CD4-positive, alpha-beta memory T cell (primary cell): ENCODE measurements around the gene DLGAP4. TPM values are rescaled to one million over a fixed set of nuclear protein-coding genes. Genes with fewer than 3 reads are reported as not detected.
A peak's percentile ranks its signal among the peaks of the same experiment; 100 is the strongest.

Source experiments
- CTCF ChIA-PET: fragments of 350-600 bp; sonication (Branson Sonifier 250); formaldehyde crosslinking; loops from one replicate; lab custom pipeline; 2021; ENCODE audit warnings: inconsistent platforms; ENCODE audit not compliant: partially characterized antibody; lab: Charles Lee
- POLR2A ChIA-PET: fragments of 350-600 bp; sonication (Branson Sonifier 250); formaldehyde crosslinking; loops from one replicate; lab custom pipeline; 2021; ENCODE audit not compliant: partially characterized antibody; lab: Charles Lee
- DNase-seq, 5 donors: peaks; one replicate each; pipeline versions ENCODE4 v3.0.0 to v3.0.0-alpha.2; 2020 to 2022; ENCODE audit warnings: mixed read lengths in 1 of 5
- H3K27ac ChIP-seq: one replicate; pipeline ENCODE4 v1.7.0; 2013; ENCODE audit warnings: low read depth, low read length
- H3K27me3 ChIP-seq: 2 replicates; pipeline ENCODE4 v1.7.0; 2013; ENCODE audit warnings: mild to moderate bottlenecking, low read length, moderate library complexity; ENCODE audit not compliant: insufficient read depth
- H3K36me3 ChIP-seq: 2 replicates; pipeline ENCODE4 v1.7.0; 2013; ENCODE audit warnings: mild to moderate bottlenecking, low read length, moderate library complexity; ENCODE audit not compliant: insufficient read depth
- H3K4me1 ChIP-seq: 2 replicates; pipeline ENCODE4 v1.7.0; 2013; ENCODE audit warnings: mild to moderate bottlenecking, low read length, moderate library complexity; ENCODE audit not compliant: insufficient read depth
- H3K4me3 ChIP-seq, 2 donors: one replicate each; pipeline ENCODE4 v1.7.0; 2013; ENCODE audit warnings: low read length in 2 of 2, mild to moderate bottlenecking in 1 of 2
- H3K9me3 ChIP-seq, 2 donors: one replicate each; pipeline ENCODE4 v1.7.0; 2013; ENCODE audit warnings: low read length in 2 of 2, control low read depth in 1 of 2; ENCODE audit not compliant: control insufficient read depth in 1 of 2
- H3K27ac Mint-ChIP-seq, 7 donors: one replicate each; pipeline ENCODE4 v1.8.0; 2020 to 2021; ENCODE audit warnings: mixed read lengths in 7 of 7, mild to moderate bottlenecking in 6 of 7, inconsistent platforms in 3 of 7, moderate library complexity in 3 of 7
- H3K27me3 Mint-ChIP-seq, 2 donors: one replicate each; pipeline ENCODE4 v1.8.0; 2020 to 2021; ENCODE audit warnings: mixed read lengths in 2 of 2
- H3K36me3 Mint-ChIP-seq, 2 donors: one replicate each; pipeline ENCODE4 v1.8.0; 2020 to 2021; ENCODE audit warnings: mixed read lengths in 2 of 2, inconsistent platforms in 1 of 2, mild to moderate bottlenecking in 1 of 2
- H3K4me1 Mint-ChIP-seq, 4 donors: one replicate each; pipeline ENCODE4 v1.8.0; 2020 to 2021; ENCODE audit warnings: mixed read lengths in 4 of 4, mild to moderate bottlenecking in 1 of 4
- H3K4me3 Mint-ChIP-seq, 8 donors: one replicate each; pipeline ENCODE4 v1.8.0; 2020 to 2021; ENCODE audit warnings: mixed read lengths in 8 of 8, mild to moderate bottlenecking in 7 of 8, moderate library complexity in 6 of 8, inconsistent platforms in 3 of 8
- H3K9me3 Mint-ChIP-seq, 8 donors: one replicate each; pipeline ENCODE4 v1.8.0; 2020 to 2021; ENCODE audit warnings: mixed read lengths in 8 of 8, mild to moderate bottlenecking in 5 of 8, inconsistent platforms in 3 of 8, moderate library complexity in 1 of 8
- intact Hi-C: fragments of 100-400 bp; cut with micrococcal nuclease; formaldehyde crosslinking; loops from one replicate; pipeline ENCODE4 v1.15.1; 2023
- polyA plus RNA-seq, 2 donors: library from polyadenylated mRNA; unstranded; fragments of 300-500 nt; fragmentation: Illumina TruSeq; gene quantifications; one replicate each; pipeline ENCODE4 v1.2.3, GENCODE V29; 2021
- total RNA-seq, 2 experiments: library from RNA; stranded (reverse); gene quantifications; one replicate each; pipeline ENCODE4 v1.2.3, GENCODE V29; 2021

Gene DLGAP4
- total and polyA plus RNA-seq, 4 experiments from 2014 or later: 13.3 to 50.2 (median 31.0) TPM

GRCh38 chr20:36298061-36298460 is 8.1 kb upstream of the DLGAP4 start:
- Mint-ChIP-seq H3K27me3 (peaks cover 36 to 48% of the 10 kb centered on the region in 2 donors), H3K36me3 (no peaks in the 10 kb centered on the region), H3K4me1 (no peaks in the 10 kb centered on the region), H3K27ac (no peak overlapping the region), H3K9me3 (no peaks in the 10 kb centered on the region), H3K4me3 (no peak overlapping the region)
- no peak for DNase-seq
- ChIA-PET CTCF (no interaction called here), POLR2A (no interaction called here)
- intact Hi-C loops: no loop called here
- no peaks in the 10 kb centered on the region for H3K4me1 ChIP-seq
- no peak overlapping the region for H3K27ac ChIP-seq
- H3K27me3 ChIP-seq: peaks cover 5% of the 10 kb centered on the region
- no peaks in the 10 kb centered on the region for H3K9me3 ChIP-seq
- no peak overlapping the region for H3K4me3 ChIP-seq
- no peaks in the 10 kb centered on the region for H3K36me3 ChIP-seq

- ChIA-PET CTCF (no interaction called here), POLR2A (no interaction called here)
- no peak for DNase-seq
- Histone ChIP-seq H3K27ac (no peak overlapping the region), H3K4me3 (no peak overlapping the region), H3K36me3 (no peaks in the 10 kb centered on the region), H3K27me3 (peaks cover 5% of the 10 kb centered on the region), H3K4me1 (no peaks in the 10 kb centered on the region), H3K9me3 (no peaks in the 10 kb centered on the region)
- Mint-ChIP-seq H3K9me3 (no peaks in the 10 kb centered on the region), H3K27me3 (peaks cover 42 to 55% of the 10 kb centered on the region in 2 donors), H3K36me3 (no peaks in the 10 kb centered on the region), H3K4me3 (no peak overlapping the region), H3K27ac (no peak overlapping the region), H3K4me1 (no peaks in the 10 kb centered on the region)
- intact Hi-C loops: no loop called here
Observed at GRCh38 chr20:36298795-36299339, 7.3 kb upstream of the DLGAP4 start.

GRCh38 chr20:36299459-36299858 is 6.7 kb upstream of the DLGAP4 start:
- no peaks in the 10 kb centered on the region for H3K4me1 ChIP-seq
- no peaks in the 10 kb centered on the region for H3K4me1 Mint-ChIP-seq
- no peak overlapping the region for H3K4me3 ChIP-seq
- no peak overlapping the region for H3K27ac ChIP-seq
- no peak overlapping the region for H3K4me3 Mint-ChIP-seq
- intact Hi-C loops: no loop called here
- H3K9me3 ChIP-seq: no peaks in the 10 kb centered on the region
- no peaks in the 10 kb centered on the region for H3K36me3 Mint-ChIP-seq
- ChIA-PET CTCF (no interaction called here), POLR2A (no interaction called here)
- peaks cover 5% of the 10 kb centered on the region for H3K27me3 ChIP-seq
- no peaks in the 10 kb centered on the region for H3K36me3 ChIP-seq
- no peaks in the 10 kb centered on the region for H3K9me3 Mint-ChIP-seq
- H3K27ac Mint-ChIP-seq: no peak overlapping the region
- no peak for DNase-seq
- H3K27me3 Mint-ChIP-seq: peaks cover 45 to 59% of the 10 kb centered on the region in 2 donors

- no peak overlapping the region for H3K27ac ChIP-seq
- ChIA-PET CTCF (no interaction called here), POLR2A (no interaction called here)
- H3K27ac Mint-ChIP-seq: no peak overlapping the region
- no peak for DNase-seq
- H3K4me1 Mint-ChIP-seq: peaks cover 2 to 11% (median 4%) of the 10 kb centered on the region in 4 donors
- no peaks in the 10 kb centered on the region for H3K9me3 ChIP-seq
- no peaks in the 10 kb centered on the region for H3K4me1 ChIP-seq
- H3K9me3 Mint-ChIP-seq: no peaks in the 10 kb centered on the region
- no peak overlapping the region for H3K4me3 ChIP-seq
- no peak overlapping the region for H3K4me3 Mint-ChIP-seq
- peaks cover 8% of the 10 kb centered on the region for H3K27me3 ChIP-seq
- no peaks in the 10 kb centered on the region for H3K36me3 Mint-ChIP-seq
- intact Hi-C loops: no loop called here
- no peaks in the 10 kb centered on the region for H3K36me3 ChIP-seq
- peaks cover 48 to 59% of the 10 kb centered on the region in 2 donors for H3K27me3 Mint-ChIP-seq
Observed at GRCh38 chr20:36301359-36302119, 4.6 kb upstream of the DLGAP4 start.

- H3K27me3 ChIP-seq: peaks cover 18% of the 10 kb centered on the region
- POLR2A ChIA-PET: no interaction called here
- no peaks in the 10 kb centered on the region for H3K9me3 ChIP-seq
- CTCF ChIA-PET: no interaction called here
- Mint-ChIP-seq H3K4me1 (peaks cover 2 to 11% (median 4%) of the 10 kb centered on the region in 4 donors), H3K9me3 (no peaks in the 10 kb centered on the region), H3K27me3 (peaks cover 41 to 54% of the 10 kb centered on the region in 2 donors), H3K27ac (no peak overlapping the region), H3K36me3 (no peaks in the 10 kb centered on the region), H3K4me3 (no peak overlapping the region)
- intact Hi-C loops: no loop called here
- H3K27ac ChIP-seq: no peak overlapping the region
- H3K36me3 ChIP-seq: no peaks in the 10 kb centered on the region
- no peak overlapping the region for H3K4me3 ChIP-seq
- no peak for DNase-seq
- no peaks in the 10 kb centered on the region for H3K4me1 ChIP-seq
Observed at GRCh38 chr20:36303020-36303595, 3.0 kb upstream of the DLGAP4 start.

- H3K9me3 Mint-ChIP-seq: no peaks in the 10 kb centered on the region
- Histone ChIP-seq H3K27me3 (peaks cover 19% of the 10 kb centered on the region), H3K27ac (no peak overlapping the region), H3K9me3 (no peaks in the 10 kb centered on the region), H3K4me3 (no peak overlapping the region), H3K36me3 (no peaks in the 10 kb centered on the region), H3K4me1 (no peaks in the 10 kb centered on the region)
- H3K27me3 Mint-ChIP-seq: peaks cover 45 to 58% of the 10 kb centered on the region in 2 donors
- ChIA-PET CTCF (no interaction called here), POLR2A (no interaction called here)
- H3K36me3 Mint-ChIP-seq: no peaks in the 10 kb centered on the region
- no peak overlapping the region for H3K4me3 Mint-ChIP-seq
- peaks cover 2 to 11% (median 4%) of the 10 kb centered on the region in 4 donors for H3K4me1 Mint-ChIP-seq
- H3K27ac Mint-ChIP-seq: no peak overlapping the region
- intact Hi-C loops: no loop called here
- DNase-seq: no peak
Observed at GRCh38 chr20:36303831-36304230, 2.3 kb upstream of the DLGAP4 start.

GRCh38 chr20:36304786-36305495 is 1.2 kb upstream of the DLGAP4 start:
- H3K36me3 Mint-ChIP-seq: no peaks in the 10 kb centered on the region
- peak overlapping the region; percentile 35 to 83 (median 68) for H3K4me3 Mint-ChIP-seq
- ChIA-PET CTCF (no interaction called here), POLR2A (no interaction called here)
- no peak for DNase-seq
- peaks cover 2 to 19% (median 4%) of the 10 kb centered on the region in 4 donors for H3K4me1 Mint-ChIP-seq
- peaks cover 15% of the 10 kb centered on the region for H3K27me3 ChIP-seq
- H3K27ac Mint-ChIP-seq: peak overlapping the region in 1 of 7 donors; percentile 7
- no peaks in the 10 kb centered on the region for H3K9me3 ChIP-seq
- peaks cover 0 to 1% (median 0%) of the 10 kb centered on the region in 8 donors for H3K9me3 Mint-ChIP-seq
- peaks cover 51 to 60% of the 10 kb centered on the region in 2 donors for H3K27me3 Mint-ChIP-seq
- H3K36me3 ChIP-seq: no peaks in the 10 kb centered on the region
- H3K4me1 ChIP-seq: no peaks in the 10 kb centered on the region
- H3K27ac ChIP-seq: no peak overlapping the region
- intact Hi-C loops: no loop called here
- H3K4me3 ChIP-seq: no peak overlapping the region
